A673 (cell line): ENCODE measurements around the gene DUSP5.

ENCODE experiments used
- CTCF ChIP-seq: fragments of 300-800, 200-600 bp; sonication (generic); conservative IDR thresholded peaks from 2 replicates; pipeline ENCODE4 v1.5.1; 2017; ENCODE audit warnings: low read depth, mild to moderate bottlenecking, antibody characterized with exemption, low read length, moderate library complexity, mixed read lengths
- EZH2 ChIP-seq: fragments of 200-600 bp; sonication (generic); IDR thresholded peaks from 2 replicates; pipeline ENCODE4 v1.6.1; 2017; ENCODE audit warnings: borderline replicate concordance, low read depth, mild to moderate bottlenecking, mixed read lengths, antibody characterized with exemption, low read length; ENCODE audit not compliant: poor library complexity, severe bottlenecking

DNA sequence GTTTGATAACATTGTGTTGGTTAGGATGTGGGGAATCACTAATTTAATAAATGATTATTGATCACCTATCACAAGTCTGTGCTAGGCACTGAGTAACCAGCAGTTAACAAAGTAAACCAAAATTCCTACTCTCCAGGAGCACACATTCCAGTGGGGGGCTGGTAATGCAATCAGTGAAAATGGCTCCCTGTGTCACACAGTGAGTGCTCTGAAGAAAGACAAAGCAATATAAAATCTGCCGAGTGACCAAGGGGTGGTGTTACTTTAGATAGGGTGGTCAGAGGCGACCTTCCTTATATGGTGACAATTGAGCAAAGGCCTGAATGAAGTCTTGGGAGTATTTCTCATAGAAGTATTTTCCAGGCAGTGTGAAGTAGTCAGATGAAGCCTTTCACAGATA, 56.2 kb downstream of the DUSP5 start:
- no peak for TF ChIP-seq CTCF
- TF ChIP-seq EZH2 = no peak
